Endothelial cell of umbilical vein (primary cell): ENCODE data around the gene RELCH. TPM values are rescaled to one million over a fixed set of nuclear protein-coding genes. Genes with fewer than 3 reads are reported as not detected.
A peak's percentile ranks its signal among the peaks of the same experiment; 100 is the strongest.

Experiments used
- BruUV-seq: library from RNA; stranded (reverse); fragments of 400-500 nt; replicated peaks from 2 replicates; lab custom pipeline; 2021; lab: Mats Ljungman, UMichigan
- CTCF ChIA-PET: fragments of 300-600, 350-600 bp; sonication (Branson Sonifier 250); formaldehyde crosslinking; loops from one replicate; lab custom pipeline; 2021; ENCODE audit warnings: antibody characterized with exemption, inconsistent platforms; lab: Charles Lee
- POLR2A ChIA-PET: fragments of 300-600, 350-600 bp; sonication (Branson Sonifier 250); formaldehyde crosslinking; loops from one replicate; lab custom pipeline; 2021; ENCODE audit warnings: antibody characterized with exemption, inconsistent platforms; lab: Charles Lee
- DNase-seq: peaks from one replicate; pipeline ENCODE4 v3.0.0-alpha.2; 2011; ENCODE audit warnings: low read depth, low spot score
- FAIRE-seq: peaks from 2 replicates; lab custom pipeline; 2011; peaks lifted over from hg19 to GRCh38; lab: Jason Lieb, UNC
- H2AFZ ChIP-seq: 2 replicates; pipeline ENCODE4 v1.6.0; 2012; ENCODE audit warnings: low read depth, low read length, control low read depth, inconsistent platforms
- H3K27ac ChIP-seq: 2 replicates; pipeline ENCODE4 v1.5.1; 2011; ENCODE audit warnings: low read depth, mild to moderate bottlenecking, control low read depth, low read length, moderate library complexity; ENCODE audit not compliant: insufficient read depth
- H3K27me3 ChIP-seq, 2 experiments: 2 replicates each; pipeline versions ENCODE4 v1.6.0 to v1.6.1; 2011; ENCODE audit warnings: low read length in 2 of 2, mixed read lengths in 1 of 2; ENCODE audit not compliant: control insufficient read depth in 2 of 2, insufficient read depth in 2 of 2
- H3K36me3 ChIP-seq, 2 experiments: 2 replicates in 1 of 2; 3 replicates in 1 of 2; pipeline ENCODE4 v1.5.1; 2011; ENCODE audit warnings: low read length in 2 of 2, mild to moderate bottlenecking in 1 of 2, moderate library complexity in 1 of 2; ENCODE audit not compliant: control insufficient read depth in 2 of 2, insufficient read depth in 2 of 2; ENCODE audit errors: extremely low read depth in 1 of 2
- H3K4me1 ChIP-seq: 3 replicates; pipeline ENCODE4 v1.5.1; 2011; ENCODE audit warnings: mild to moderate bottlenecking, low read length; ENCODE audit not compliant: control insufficient read depth, insufficient read depth; ENCODE audit errors: extremely low read depth
- H3K4me2 ChIP-seq: 2 replicates; pipeline ENCODE4 v1.6.1; 2011; ENCODE audit warnings: low read length, control low read depth, mixed read lengths; ENCODE audit not compliant: insufficient read depth
- H3K4me3 ChIP-seq, 3 experiments: fragments of 200-600 bp in 1 of 3; sonication (generic), shearing (Covaris generic) in 1 of 3; replicated peaks in 1 of 3; 2 replicates each; pipeline ENCODE4 v1.5.1; 2011 to 2016; ENCODE audit warnings: control low read depth in 3 of 3, low read length in 3 of 3, mild to moderate bottlenecking in 2 of 3, inconsistent platforms in 1 of 3, low read depth in 1 of 3, moderate library complexity in 1 of 3; ENCODE audit not compliant: insufficient read depth in 1 of 3
- H3K79me2 ChIP-seq: 2 replicates; pipeline ENCODE4 v1.6.0; 2012; ENCODE audit warnings: low read length, inconsistent platforms; ENCODE audit not compliant: control insufficient read depth, insufficient read depth
- H3K9ac ChIP-seq: replicated peaks from 2 replicates; pipeline ENCODE3; 2011; ENCODE audit warnings: low read length, control low read depth; ENCODE audit not compliant: insufficient read depth; ENCODE audit errors: extremely low read depth
- H3K9me1 ChIP-seq: replicated peaks from 3 replicates; pipeline ENCODE4 v1.6.0; 2011; ENCODE audit warnings: mild to moderate bottlenecking, low read length; ENCODE audit not compliant: control insufficient read depth, insufficient read depth; ENCODE audit errors: extremely low read depth
- H3K9me3 ChIP-seq: replicated peaks from 2 replicates; pipeline ENCODE4 v1.5.1; 2012; ENCODE audit warnings: low read length, inconsistent platforms; ENCODE audit not compliant: control insufficient read depth, insufficient read depth
- H4K20me1 ChIP-seq: replicated peaks from 2 replicates; pipeline ENCODE3; 2011; ENCODE audit warnings: mild to moderate bottlenecking, low read length; ENCODE audit not compliant: control insufficient read depth, insufficient read depth; ENCODE audit errors: extremely low read depth
- CTCF ChIP-seq, 2 donors: IDR thresholded peaks; 1 replicate in 1 of 2; 2 replicates in 1 of 2; pipeline ENCODE4 v1.5.1; 2011; ENCODE audit warnings: low read length in 2 of 2, mild to moderate bottlenecking in 2 of 2, moderate library complexity in 2 of 2, control low read depth in 1 of 2, inconsistent platforms in 1 of 2, low read depth in 1 of 2; ENCODE audit not compliant: insufficient read depth in 1 of 2; ENCODE audit errors: extremely low read depth in 1 of 2
- FOS ChIP-seq: IDR thresholded peaks from 2 replicates; pipeline ENCODE4 v1.6.1; 2011; ENCODE audit warnings: mild to moderate bottlenecking, low read length, moderate library complexity, borderline replicate concordance; ENCODE audit not compliant: insufficient read depth
- JUN ChIP-seq: IDR thresholded peaks from 2 replicates; pipeline ENCODE4 v1.6.1; 2011; ENCODE audit warnings: borderline replicate concordance, low read depth; ENCODE audit not compliant: insufficient read length, insufficient read depth
- MAX ChIP-seq: IDR thresholded peaks from 2 replicates; pipeline ENCODE4 v1.6.1; 2011; ENCODE audit not compliant: insufficient read depth, insufficient read length
- POLR2AphosphoS5 ChIP-seq: IDR thresholded peaks from 2 replicates; pipeline ENCODE4 v1.6.1; 2012; ENCODE audit warnings: low read depth, mild to moderate bottlenecking, control low read depth, low read length, moderate library complexity; ENCODE audit not compliant: insufficient read depth
- dilution Hi-C: fragments of 300-500 bp; cut with MboI; formaldehyde crosslinking; loops from one replicate; pipeline ENCODE4 v1.15.0; 2019; ENCODE audit warnings: low sequenced_read_pairs; ENCODE audit not compliant: extremely low pct_ligation_motif_present
- intact Hi-C: fragments of 100-400 bp; cut with micrococcal nuclease; formaldehyde crosslinking; loops from one replicate; pipeline ENCODE4 v1.10.0; 2022
- polyA plus RNA-seq, 4 experiments: library from polyadenylated mRNA; depleted of rRNA in 3 of 4; stranded (reverse) in 3 of 4; unstranded in 1 of 4; fragments of >200 nt; gene quantifications; 2 replicates each; pipeline versions ENCODE4 v1.2.1 to v1.2.3, GENCODE V29; 2011 to 2012; ENCODE audit warnings: missing spikeins in 1 of 4
- total RNA-seq: library from RNA; stranded (reverse); gene quantifications from 2 replicates; pipeline ENCODE4 v1.2.3, GENCODE V29; 2021

The RELCH gene
- total and polyA plus RNA-seq, 2 donors (not counting 3 experiments of a cell fraction or from before 2014, with no cell fraction given) = 6.6 to 25.2 TPM

GRCh38 chr18:62182220-62182619 lies 4.8 kb upstream of the RELCH start:
- Histone ChIP-seq H3K9me3 (no peaks in the 10 kb centered on the region), H4K20me1 (no peaks in the 10 kb centered on the region), H3K79me2 (peaks cover 4% of the 10 kb centered on the region), H3K36me3 (no peaks in the 10 kb centered on the region), H3K27ac (no peak overlapping the region), H3K4me3 (no peak overlapping the region), H3K27me3 (no peaks in the 10 kb centered on the region), H2AFZ (no peak overlapping the region), H3K9ac (no peak overlapping the region), H3K4me2 (no peak overlapping the region), H3K9me1 (no peaks in the 10 kb centered on the region), H3K4me1 (peaks cover 12% of the 10 kb centered on the region)
- BruUV-seq = no TSS peak
- ChIA-PET POLR2A (no interaction called here), CTCF (interaction anchor here (0.8 to 4.5 kb wide), 5 partner anchors 68 to 404 kb away, joined by 3 to 36 read pairs (median 3); no protein-coding TSS in a partner anchor)
- DNase-seq (no peak), FAIRE-seq (no peak)
- dilution Hi-C loops (no loop called here), intact Hi-C loops (loop anchor here (5.0 kb wide), 1 partner anchor 220 kb away; no protein-coding TSS in a partner anchor)
- no peak for TF ChIP-seq JUN
- no peak for TF ChIP-seq MAX
- TF ChIP-seq POLR2AphosphoS5 = no peak

- CTCF ChIA-PET = interaction anchor here (0.6 to 4.7 kb wide), 3 partner anchors 66 to 242 kb away, joined by 3 to 36 read pairs (median 30); no protein-coding TSS in a partner anchor
- dilution Hi-C loops (no loop called here), intact Hi-C loops (loop anchor here (1.0 to 5.0 kb wide), 5 partner anchors 66 to 799 kb away; no protein-coding TSS in a partner anchor)
- H3K9me3 ChIP-seq = no peaks in the 10 kb centered on the region
- H3K9ac ChIP-seq = no peak overlapping the region
- no peak for TF ChIP-seq FOS
- peak; percentile 70 to 72 for TF ChIP-seq CTCF (IDR thresholded peaks at IDR 0.05; ENCODE audit: extremely low read depth in 1 of 2, insufficient read depth in 1 of 2, low read depth in 1 of 2, low read length in 2 of 2)
- no peak for TF ChIP-seq MAX
- no peak overlapping the region for H3K4me2 ChIP-seq
- peaks cover 10% of the 10 kb centered on the region for H3K4me1 ChIP-seq
- POLR2A ChIA-PET = no interaction called here
- no peaks in the 10 kb centered on the region for H3K36me3 ChIP-seq
- no peak overlapping the region for H2AFZ ChIP-seq
- no peaks in the 10 kb centered on the region for H3K27me3 ChIP-seq
- H3K79me2 ChIP-seq = peaks cover 18% of the 10 kb centered on the region
- no TSS peak for BruUV-seq
- DNase-seq = peak; percentile 79
- H4K20me1 ChIP-seq = no peaks in the 10 kb centered on the region
- no peak for FAIRE-seq
- no peak overlapping the region for H3K27ac ChIP-seq
- no peaks in the 10 kb centered on the region for H3K9me1 ChIP-seq
- no peak overlapping the region for H3K4me3 ChIP-seq
Measured at GRCh38 chr18:62183578-62184195, 3.4 kb upstream of the RELCH start.
